Measurements from ENCODE around the gene NTNG1.

GRCh38 chr1:107171333-107171732 lies 30.5 kb downstream of the NTNG1 start:
- TF ChIP-seq POLR2A (IDR thresholded peaks at IDR 0.05) (no peak), CTCF (IDR thresholded peaks at IDR 0.05) (no peak)
